ENCODE data around the gene ZRANB3.

Gene ZRANB3

GRCh38 chr2:135248611-135249010 is 282.4 kb downstream of the ZRANB3 start:
- DNase-seq (ENCODE audit: low read depth) = no peak

- DNase-seq (ENCODE audit: low read depth) = no peak
Measured at GRCh38 chr2:135246711-135247270, 284.2 kb downstream of the ZRANB3 start.

DNA sequence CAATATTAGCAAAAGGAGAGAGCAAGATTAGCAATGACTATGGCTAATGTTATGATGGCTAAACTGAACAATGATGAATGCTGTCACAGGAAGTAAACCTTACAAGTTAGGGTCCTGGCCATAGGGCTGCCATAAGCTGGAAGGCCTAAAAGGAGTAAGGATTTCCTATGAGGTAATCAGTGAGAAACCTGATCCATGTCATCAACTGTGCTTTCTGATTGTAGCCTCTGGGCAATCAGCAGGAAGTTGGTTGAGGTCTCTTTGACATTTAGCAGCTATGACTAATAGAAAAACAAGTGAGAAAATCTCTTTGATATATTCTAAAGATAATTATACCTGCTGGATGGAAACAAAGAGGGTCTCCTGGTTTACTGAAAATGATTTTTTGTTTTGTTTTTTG is 285.9 kb downstream of the ZRANB3 start:
- DNase-seq (ENCODE audit: low read depth) = no peak

DNA sequence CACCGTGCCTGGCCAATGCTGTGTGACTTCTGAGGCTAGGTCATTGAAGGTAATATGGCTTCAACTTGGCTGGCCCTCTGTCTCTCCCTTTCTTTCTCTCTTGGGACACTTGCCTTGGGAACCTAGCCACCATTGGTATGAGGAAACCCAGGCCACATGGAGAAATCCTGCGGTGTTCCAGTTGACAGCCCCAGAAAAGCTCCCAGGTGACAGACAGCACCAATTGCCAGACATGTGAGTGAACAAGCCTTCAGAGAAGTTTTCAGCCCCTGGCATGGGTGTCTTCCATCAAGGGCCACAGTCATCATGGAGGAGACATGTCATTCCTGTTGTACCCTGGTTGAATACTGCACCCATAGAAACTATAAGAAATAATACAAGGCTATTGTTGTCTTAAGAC is 292.4 kb downstream of the ZRANB3 start:
- no peak for DNase-seq (ENCODE audit: low read depth)

DNA sequence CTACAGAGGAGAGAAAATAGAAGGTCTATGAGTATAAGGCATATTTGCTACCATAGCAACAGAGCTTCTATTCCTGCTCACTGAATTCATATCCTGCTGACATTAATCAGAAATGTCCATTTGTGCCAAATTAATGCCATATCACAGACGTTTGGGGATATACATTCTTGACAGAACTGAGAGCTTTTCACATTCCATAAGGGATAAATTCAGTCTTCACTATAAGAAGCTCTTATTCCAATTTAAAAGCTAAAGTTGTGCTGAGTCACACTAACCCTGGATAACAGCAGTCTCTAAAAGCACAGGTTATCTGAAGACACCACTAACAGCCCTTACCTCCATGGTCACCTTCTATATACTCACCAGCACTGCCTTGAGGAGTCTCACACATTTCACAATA is 300.9 kb downstream of the ZRANB3 start:
- DNase-seq (ENCODE audit: low read depth) = no peak

- no peak for DNase-seq (ENCODE audit: low read depth)
Measured at GRCh38 chr2:135227386-135227785, 303.6 kb downstream of the ZRANB3 start.

- DNase-seq (ENCODE audit: low read depth) = no peak
Measured at GRCh38 chr2:135226961-135227360, 304.1 kb downstream of the ZRANB3 start.

DNA sequence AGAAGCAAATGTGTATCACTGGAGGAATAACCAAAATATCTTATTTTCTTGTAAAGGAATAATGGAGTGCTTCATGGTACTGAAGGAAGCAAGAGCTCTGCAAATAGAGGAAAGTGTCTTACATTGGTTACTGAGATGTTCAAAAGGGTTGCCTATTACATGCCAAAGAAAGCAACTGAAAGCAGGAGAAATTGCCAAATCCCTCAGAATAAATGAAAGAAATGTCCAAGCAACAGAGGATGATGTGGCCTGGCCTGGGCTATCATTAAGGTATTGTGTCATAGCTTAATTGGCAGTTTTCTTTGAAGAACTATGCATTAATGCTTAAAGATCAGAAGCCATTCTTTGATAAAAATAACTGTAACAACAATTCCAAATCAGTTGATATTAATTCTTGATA is 305.2 kb downstream of the ZRANB3 start:
- no peak for DNase-seq (ENCODE audit: low read depth)

DNA sequence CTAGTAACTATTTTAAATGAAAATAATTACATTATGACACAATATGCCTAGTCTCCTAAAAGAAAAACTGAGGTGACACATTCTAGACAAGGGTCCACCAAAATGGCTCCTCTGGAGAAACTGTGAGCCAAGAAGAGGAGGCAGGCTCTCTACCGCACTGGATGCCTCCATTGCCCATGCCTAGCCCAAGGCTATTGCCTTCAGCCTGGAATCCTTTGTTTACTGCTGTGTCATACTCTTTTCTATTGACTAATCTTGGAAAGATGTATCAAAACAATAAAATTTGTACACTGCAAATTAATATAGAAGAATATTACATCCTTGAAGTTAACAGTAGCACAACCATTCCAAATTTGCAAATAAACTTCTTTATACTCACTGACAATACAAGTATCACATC is 311.8 kb downstream of the ZRANB3 start:
- no peak for DNase-seq (ENCODE audit: low read depth)

- no peak for DNase-seq (ENCODE audit: low read depth)
Measured at GRCh38 chr2:135218426-135218825, 312.6 kb downstream of the ZRANB3 start.

DNA sequence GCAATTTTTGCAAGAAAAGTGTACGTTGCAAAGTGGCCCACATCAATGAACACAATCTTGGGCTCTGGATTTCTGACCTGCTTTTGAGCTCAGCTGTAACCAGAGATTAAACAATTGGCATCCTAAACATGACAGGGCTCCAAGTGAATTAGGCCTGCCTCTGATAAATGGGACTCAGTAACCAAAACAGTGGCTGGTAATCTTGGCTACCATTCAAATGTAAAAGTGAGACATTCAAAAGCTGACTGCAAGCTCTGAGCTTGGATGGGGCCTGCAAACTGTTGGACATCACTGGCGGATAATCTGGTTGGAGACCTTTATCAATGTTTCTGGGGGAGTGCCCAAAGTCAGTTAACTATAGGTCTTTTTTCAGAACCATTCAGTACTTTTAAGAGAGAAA is 318.3 kb downstream of the ZRANB3 start:
- no peak for DNase-seq (ENCODE audit: low read depth)

DNA sequence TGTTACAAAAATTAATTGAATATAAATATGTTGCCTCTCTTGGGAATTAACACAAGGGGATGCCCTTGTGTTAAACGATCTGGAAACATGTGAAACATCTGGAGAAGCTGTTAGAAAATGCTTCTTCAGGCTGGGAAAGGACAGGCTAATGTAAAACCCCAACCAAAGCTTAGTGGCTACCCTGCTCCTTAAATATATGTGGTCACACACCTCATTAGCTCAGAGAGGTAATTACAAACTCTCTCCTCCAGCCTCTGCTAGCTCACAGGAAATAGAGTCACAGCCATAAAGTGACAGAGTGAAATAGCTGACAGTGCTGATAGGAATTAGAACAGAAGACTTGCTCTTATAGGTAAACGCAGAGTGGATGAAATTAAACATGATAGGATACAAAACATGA is 323.0 kb downstream of the ZRANB3 start:
- DNase-seq (ENCODE audit: low read depth) = no peak

DNA sequence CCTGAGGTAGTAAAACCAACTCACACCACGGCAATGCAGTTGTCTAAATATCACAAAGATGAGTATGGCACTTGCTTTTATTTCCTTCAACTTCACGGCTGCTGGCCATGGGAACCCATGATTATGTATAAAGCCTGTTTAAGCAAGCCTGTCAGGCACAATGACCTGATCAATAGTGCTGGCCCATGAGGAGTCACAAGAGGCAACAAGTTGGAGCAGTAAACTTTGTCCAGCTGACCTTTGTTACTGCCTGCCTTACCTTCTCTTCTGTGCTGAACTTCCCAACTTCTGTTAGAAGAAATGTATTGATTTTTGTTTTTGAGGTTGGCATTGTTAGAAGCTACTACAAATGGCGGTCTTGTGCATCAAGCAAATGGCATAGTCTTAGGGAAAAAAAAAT is 327.1 kb downstream of the ZRANB3 start:
- DNase-seq (ENCODE audit: low read depth) = no peak

- no peak for DNase-seq (ENCODE audit: low read depth)
Measured at GRCh38 chr2:135202751-135203150, 328.3 kb downstream of the ZRANB3 start.

GRCh38 chr2:135198481-135198880 is 332.5 kb downstream of the ZRANB3 start:
- DNase-seq (ENCODE audit: low read depth) = no peak

- no peak for DNase-seq (ENCODE audit: low read depth)
Measured at GRCh38 chr2:135190799-135191198, 340.2 kb downstream of the ZRANB3 start.

GRCh38 chr2:135189148-135189547 is 341.9 kb downstream of the ZRANB3 start:
- DNase-seq (ENCODE audit: low read depth) = no peak

DNA sequence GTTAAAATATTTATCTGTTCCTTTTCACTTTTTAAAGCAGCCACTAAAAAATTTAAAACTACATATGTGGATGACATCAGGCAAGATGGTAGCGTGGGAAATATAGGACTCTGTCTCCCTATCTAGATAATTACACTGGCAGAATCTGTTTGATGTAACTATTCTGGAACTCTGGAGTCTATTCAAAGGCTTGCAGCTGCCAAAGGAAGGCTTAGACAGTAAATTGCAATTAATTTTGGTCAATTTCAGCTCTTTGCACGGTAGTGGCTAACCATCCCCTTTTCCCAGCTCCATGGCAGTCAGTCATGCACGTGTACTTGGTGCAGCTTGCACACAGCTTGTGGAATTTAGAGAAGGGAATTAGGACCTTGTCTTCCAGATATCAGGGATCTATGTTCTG is 343.7 kb downstream of the ZRANB3 start:
- DNase-seq (ENCODE audit: low read depth) = no peak

GRCh38 chr2:135186054-135186453 is 345.0 kb downstream of the ZRANB3 start:
- DNase-seq (ENCODE audit: low read depth) = no peak

DNA sequence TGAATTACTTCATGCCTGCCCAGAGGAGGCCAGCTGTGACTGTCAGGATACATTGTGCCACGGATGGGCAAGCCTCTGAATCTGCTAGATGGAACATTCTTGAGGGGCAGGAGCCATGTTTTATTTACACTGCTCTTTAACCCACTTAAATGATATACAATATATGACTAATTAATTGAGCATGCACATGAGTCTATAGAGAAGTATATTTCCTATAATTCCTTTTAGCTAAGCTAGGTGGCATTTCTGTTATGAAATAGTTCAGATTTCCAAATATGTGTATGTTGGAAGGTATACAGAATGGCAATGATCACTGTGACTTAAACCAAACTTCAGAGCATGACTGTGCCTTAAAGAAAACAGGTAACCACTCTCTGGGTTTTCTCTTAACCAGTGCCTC is 347.2 kb downstream of the ZRANB3 start:
- DNase-seq (ENCODE audit: low read depth) = no peak

DNA sequence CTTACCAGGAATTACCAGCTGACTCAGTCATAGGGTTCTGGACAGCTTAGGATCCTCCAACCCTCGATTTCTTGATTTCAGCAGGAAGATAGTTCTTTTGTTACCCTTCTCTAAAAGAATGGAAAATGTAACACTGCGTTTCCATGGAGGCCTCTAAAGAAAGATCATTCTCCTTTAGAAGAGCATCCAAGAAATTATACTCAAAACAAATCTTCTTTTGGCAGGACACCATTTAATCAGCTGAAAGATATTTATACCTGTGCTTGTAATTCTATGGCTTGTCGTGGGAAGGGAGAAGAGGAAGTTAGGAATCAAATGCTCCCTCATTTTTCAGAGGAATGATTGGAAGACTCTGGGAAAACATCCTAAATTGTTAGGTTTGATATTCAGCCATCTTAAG is 348.4 kb downstream of the ZRANB3 start:
- DNase-seq (ENCODE audit: low read depth) = no peak

GRCh38 chr2:135182190-135182589 is 348.8 kb downstream of the ZRANB3 start:
- no peak for DNase-seq (ENCODE audit: low read depth)

GRCh38 chr2:135179689-135180088 is 351.3 kb downstream of the ZRANB3 start:
- DNase-seq (ENCODE audit: low read depth) = no peak

GRCh38 chr2:135175177-135175576 is 355.8 kb downstream of the ZRANB3 start:
- no peak for DNase-seq (ENCODE audit: low read depth)

DNA sequence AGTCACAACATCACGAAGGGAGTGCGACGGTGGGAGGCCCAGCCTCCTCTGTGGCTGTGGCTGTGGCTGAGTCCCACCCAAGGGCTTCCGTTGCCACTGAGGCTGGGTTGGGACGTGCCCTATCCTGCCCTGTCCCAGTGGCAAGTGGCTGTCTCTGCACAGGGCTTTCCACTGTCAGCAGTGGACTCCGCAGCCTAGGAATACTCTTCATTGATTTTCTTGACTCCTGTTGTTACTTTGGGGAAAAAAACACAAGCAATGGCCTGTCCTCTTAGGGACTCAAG is 356.3 kb downstream of the ZRANB3 start:
- no peak for DNase-seq (ENCODE audit: low read depth)

Data from stimulated activated CD8-positive, alpha-beta memory T cell treated with anti-CD3 and anti-CD28 coated beads, Interleukin-15, amount 100 ng/mL, for 24 hours (primary cell).